ENCODE measurements around the gene ARID3C.

ARID3C gene, protein sequence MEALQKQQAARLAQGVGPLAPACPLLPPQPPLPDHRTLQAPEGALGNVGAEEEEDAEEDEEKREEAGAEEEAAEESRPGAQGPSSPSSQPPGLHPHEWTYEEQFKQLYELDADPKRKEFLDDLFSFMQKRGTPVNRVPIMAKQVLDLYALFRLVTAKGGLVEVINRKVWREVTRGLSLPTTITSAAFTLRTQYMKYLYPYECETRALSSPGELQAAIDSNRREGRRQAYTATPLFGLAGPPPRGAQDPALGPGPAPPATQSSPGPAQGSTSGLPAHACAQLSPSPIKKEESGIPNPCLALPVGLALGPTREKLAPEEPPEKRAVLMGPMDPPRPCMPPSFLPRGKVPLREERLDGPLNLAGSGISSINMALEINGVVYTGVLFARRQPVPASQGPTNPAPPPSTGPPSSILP

DNA sequence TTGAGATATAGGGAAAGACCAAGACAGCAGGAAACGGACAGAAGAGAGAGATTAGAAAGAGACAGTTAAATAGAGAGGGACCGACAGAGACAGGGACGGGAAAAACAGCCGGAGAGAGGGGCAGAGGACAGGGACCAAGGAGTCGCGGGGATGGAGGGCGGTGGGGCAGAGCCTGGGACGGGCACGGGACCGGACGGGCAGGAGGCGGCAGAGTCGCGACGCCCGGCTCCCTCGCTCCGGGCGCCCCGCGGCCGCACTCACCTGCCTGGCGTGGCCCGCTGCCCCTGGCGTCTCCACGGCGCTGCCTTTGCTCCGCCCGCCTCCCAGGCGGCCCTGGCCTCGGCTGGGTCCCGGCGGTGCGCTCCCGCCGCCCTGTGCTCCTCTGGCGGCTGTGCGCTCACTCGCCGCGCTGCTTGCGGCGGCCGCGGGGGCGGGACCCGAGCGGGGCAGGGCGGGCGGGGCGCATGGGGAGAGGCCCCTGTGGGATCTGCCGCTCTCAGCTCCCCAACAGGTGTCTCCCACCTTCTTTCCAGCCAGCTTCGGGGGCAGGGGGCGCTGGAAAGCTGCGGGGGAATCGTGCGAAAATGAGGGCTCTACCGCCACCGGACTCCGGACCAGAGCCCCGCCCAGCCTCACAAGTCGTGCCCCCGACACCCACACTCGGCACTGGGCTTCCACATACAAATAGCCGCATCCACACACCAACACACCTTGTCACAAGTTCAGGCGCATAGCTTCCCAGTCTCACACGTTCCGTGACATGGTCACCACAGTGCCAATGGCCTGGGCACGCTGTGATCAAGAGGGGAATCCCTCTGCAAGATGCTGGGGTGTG lies at the start of gene ARID3C:
TSS of gene ARID3C (minus strand) at position 411 of the 835 bp plus-strand sequence. CDS start 1,052 bp downstream, outside the sequence.
- no peak for FAIRE-seq
- no peak for TF ChIP-seq POLR2A (IDR thresholded peaks at IDR 0.05; ENCODE audit: low read depth, low read length)

DNA sequence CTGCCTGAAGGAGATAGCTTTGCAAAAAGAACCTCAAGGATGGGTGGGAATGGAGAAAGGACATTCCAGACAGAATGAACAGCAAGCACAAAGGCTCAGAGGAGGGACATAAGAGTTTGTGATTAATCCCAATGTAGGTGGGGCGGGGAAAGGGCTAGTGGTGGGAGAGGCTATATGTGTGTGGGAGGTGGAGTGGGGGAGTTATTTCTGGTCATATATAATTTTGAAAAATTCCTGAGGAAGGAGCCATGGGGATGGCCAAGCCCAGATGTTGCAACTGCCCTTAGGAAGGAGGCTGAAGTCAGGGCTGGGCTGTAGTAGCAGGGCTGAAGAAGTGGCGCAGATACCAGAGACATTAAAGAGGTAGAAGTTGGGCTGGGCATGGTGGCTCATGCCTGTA lies 47.0 kb upstream of the ARID3C start:
- DNase-seq (ENCODE audit: insufficient read length, low spot score) (no peak), FAIRE-seq (no peak)
- no peak for TF ChIP-seq POLR2A (IDR thresholded peaks at IDR 0.05; ENCODE audit: low read depth, low read length)

More for the DNA sequence above, at the start of gene ARID3C:
- DNase-seq (ENCODE audit: insufficient read length, low spot score) = no peak

DNA sequence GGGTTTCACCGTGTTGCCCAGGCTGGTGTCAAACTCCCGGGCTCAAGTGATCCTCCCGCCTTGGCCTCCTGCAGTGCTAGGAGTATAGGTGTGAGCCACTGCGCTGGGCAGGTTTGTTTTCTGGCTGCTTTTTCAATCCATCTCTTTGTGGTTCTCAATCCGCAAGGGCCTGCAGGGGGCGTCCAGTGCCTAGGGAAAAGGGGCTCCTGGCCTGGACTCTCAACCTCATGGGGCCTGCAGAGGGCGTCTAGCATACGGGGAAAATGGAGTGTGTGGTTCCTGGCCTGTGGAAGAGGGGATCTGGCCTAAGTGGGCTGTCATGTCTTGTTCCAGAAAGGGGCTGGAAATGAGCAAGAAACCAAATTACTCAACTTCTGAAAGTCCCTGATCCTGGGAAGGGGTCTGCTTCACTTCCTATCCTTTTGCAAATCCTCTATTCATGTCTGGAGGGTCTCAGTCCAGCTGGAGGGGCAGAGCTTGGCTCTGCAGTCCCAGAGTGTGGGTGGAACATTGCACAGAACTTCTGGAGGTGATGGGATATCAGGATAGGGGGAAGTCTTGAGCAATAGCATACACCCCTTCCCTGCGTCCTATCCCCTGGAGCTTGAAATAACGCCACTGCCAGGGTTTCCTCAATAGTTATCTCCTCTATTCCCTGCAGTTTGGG lies 46.3 kb upstream of the ARID3C start:
- TF ChIP-seq POLR2A (IDR thresholded peaks at IDR 0.05; ENCODE audit: low read depth, low read length) = no peak
- no peak for DNase-seq (ENCODE audit: insufficient read length, low spot score)
- FAIRE-seq = no peak

DNA sequence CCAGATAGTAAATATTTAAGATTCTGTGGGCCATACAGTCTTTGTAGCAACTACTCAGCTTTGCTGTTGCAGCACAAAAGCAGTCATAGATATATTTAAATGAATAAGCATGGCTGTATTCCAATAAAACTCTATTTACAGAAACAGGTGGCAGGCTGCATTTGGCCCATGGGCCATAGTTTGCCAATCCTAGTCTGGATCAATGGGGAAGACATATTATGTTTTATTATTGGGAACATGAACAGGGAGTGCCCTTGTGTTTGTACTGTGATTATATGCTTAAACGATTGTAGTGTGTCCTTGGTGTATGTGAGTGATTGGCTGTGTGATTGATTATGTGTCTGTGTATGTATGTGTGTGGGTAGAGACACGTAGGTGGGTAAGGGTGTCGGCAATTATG lies 45.6 kb upstream of the ARID3C start:
- DNase-seq (ENCODE audit: insufficient read length, low spot score) = no peak
- TF ChIP-seq POLR2A (IDR thresholded peaks at IDR 0.05; ENCODE audit: low read depth, low read length) = no peak
- FAIRE-seq = no peak

DNA sequence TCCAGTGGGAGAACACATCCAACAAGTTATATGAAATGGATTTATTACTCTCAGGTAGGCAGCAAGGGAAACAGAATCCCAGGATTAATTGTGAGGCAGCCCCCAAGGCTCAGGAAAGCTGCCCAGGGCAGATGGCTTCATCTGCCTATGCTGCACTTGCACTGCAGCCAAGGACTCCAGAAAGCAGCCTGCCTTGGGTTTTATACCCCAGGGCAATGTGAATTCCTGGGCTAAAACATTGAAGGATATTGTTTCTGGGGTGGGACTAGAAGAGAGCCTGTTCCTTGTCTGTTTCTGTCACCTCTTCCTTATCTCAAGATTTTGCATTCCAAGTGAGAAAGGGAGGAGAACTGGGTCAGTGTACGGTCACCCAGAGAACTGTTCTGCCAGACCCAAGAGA lies 42.4 kb upstream of the ARID3C start:
- TF ChIP-seq POLR2A (IDR thresholded peaks at IDR 0.05; ENCODE audit: low read depth, low read length) = no peak
- DNase-seq (ENCODE audit: insufficient read length, low spot score) = no peak
- FAIRE-seq = no peak

DNA sequence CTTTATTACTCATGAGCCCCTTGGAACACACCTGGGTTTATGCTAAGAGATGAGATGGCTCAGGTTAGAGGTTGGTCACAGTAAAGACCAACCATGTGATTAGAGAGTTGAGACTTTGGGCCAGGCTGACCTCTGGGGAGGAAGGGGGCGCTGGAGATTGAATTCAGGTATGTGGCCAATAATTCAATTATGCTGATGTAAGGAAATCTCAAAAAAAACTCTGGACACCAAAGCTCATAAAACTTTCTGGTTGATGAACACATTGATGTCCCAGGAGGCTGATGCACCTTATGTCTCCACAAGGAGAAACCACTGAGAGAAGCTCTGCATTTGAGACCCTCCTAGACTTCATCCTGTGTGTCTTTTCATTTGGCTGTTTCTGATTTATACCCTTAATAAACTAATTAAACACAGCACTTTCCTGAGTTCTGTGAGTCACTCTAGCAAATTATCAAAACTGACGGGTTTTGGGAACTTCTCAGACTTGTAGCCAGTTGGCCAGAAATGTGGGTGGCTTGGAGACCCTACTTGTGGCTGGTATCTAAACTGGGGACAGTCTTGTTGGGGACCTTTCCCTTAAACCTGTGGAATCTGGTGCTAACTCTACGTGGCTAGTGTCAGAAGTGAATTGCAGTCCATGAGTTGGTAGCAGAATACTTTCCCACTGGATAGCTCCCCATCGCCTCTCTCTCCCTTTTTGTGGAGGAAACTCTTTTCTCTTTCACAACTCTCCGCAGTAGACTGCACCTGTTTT lies 41.1 kb upstream of the ARID3C start:
- DNase-seq (ENCODE audit: insufficient read length, low spot score) = no peak
- no peak for TF ChIP-seq POLR2A (IDR thresholded peaks at IDR 0.05; ENCODE audit: low read depth, low read length)
- no peak for FAIRE-seq

DNA sequence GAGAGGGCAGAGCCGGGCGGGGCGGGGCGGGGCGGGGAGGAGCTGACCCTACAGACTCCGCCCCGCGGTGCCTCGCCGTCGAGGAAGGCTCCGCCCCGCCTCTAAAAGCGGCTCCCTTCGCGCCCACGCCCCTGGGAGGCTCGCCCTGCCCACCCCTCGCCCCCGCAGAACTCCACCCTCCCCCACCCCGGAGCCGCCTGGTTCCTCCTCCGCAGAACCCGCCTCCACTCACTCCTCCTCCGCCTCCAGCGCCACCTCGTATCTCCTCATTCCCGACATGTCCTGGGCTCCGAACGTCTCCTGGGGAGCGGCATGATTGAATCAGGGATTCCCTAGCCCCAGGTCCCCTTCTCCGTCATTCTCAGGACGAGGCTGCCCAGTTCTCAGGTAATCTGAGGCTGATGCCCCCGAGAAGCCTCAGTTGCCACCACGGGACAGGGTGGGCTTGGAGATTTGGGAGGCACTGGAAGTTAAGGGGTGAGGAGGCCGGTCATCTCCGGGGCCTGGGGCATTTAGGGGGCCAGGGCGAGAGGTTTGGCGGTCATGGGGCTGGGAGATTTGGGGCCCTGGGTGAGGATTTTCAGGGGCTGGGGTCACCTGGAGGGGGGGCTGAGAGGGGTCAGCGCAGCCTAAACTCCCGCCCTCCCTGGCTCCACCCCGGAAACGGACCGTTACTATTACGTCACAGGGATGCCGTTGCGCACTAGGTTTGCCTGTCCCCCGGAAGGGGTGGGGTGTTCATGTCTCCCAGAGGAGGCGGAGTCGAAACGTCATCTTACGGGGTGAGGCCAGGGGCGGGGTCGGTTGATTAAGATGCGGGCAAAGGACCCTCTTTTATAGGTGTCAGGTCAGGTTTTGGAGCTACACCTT lies 36.8 kb upstream of the ARID3C start:
- DNase-seq (ENCODE audit: insufficient read length, low spot score) = peak; percentile 77
- TF ChIP-seq POLR2A (IDR thresholded peaks at IDR 0.05; ENCODE audit: low read depth, low read length) = peak; percentile 74

DNA sequence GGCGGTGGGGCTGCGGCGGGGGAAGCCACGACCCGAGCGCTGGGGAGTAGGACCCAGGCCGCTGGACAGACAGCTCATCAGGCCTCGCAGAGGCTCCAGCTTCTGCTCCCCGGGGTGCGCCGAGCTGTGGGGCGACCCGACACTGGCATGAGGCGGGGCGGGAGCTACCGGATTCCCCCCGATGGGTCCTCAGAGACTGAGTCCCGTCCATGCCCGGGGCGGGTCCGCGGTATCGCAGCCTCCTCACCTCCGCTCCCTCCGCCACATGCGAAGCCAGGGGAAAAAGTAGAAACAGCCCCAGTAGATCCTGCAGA lies 36.2 kb upstream of the ARID3C start:
- no peak for FAIRE-seq
- no peak for TF ChIP-seq POLR2A (IDR thresholded peaks at IDR 0.05; ENCODE audit: low read depth, low read length)
- DNase-seq (ENCODE audit: insufficient read length, low spot score) = no peak

More for the DNA sequence above, 36.8 kb upstream of the ARID3C start:
- peak; percentile 80 for FAIRE-seq

DNA sequence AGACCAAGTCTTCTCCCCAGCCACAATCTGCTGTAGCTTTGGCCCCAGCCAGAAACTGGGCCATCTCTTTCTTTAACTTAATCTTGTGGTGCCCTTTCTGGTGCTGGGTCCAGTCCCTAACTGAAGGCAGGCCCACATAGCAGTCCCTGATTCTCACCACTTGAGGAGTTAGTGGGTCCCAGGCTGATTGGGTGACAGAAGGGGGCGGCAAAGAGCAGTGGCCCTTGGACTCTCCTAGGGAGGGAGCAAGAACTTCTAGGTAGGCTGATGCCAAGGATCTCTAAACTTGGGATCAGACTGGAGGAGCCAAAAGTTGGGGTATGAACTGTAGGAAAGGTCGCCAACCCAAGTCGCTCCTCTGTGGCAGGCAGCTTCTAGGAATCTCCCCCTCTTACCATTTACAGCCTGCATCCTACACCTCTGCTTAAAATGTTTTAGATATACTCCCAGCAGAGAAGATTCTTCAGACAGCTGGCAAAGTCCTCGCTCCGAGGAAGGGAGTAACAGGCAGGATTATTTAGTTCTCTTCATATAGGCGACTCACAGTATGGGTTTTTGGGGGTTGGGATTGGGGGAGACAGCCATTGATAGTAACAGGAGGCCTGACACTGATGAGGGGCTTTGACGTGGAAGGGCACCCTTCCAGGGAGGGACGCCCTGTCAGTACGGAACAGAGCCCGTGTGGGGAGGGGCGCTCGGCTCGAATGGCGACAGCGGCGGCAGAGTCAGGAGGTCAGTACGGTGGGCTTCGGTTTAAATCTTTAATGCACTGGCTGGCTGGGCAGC lies 35.6 kb upstream of the ARID3C start:
- TF ChIP-seq POLR2A (IDR thresholded peaks at IDR 0.05; ENCODE audit: low read depth, low read length) = no peak
- FAIRE-seq = no peak
- DNase-seq (ENCODE audit: insufficient read length, low spot score) = peak; percentile 45

DNA sequence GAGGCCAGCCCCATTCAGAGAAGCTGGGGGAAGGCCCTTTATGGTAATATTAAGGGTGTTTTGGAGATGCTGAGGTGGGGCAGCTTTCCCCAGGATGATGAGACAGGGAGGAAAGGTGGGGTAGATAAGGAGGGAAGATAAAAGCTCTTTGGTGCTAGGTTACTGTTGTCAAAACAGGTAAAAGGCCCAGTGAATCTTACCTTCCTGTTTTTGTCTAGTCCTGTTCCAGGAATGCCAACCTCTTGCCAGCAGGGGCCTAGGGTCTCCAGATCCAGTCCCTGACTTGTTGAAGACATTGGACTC lies 34.4 kb upstream of the ARID3C start:
- no peak for DNase-seq (ENCODE audit: insufficient read length, low spot score)
- FAIRE-seq = no peak
- no peak for TF ChIP-seq POLR2A (IDR thresholded peaks at IDR 0.05; ENCODE audit: low read depth, low read length)

DNA sequence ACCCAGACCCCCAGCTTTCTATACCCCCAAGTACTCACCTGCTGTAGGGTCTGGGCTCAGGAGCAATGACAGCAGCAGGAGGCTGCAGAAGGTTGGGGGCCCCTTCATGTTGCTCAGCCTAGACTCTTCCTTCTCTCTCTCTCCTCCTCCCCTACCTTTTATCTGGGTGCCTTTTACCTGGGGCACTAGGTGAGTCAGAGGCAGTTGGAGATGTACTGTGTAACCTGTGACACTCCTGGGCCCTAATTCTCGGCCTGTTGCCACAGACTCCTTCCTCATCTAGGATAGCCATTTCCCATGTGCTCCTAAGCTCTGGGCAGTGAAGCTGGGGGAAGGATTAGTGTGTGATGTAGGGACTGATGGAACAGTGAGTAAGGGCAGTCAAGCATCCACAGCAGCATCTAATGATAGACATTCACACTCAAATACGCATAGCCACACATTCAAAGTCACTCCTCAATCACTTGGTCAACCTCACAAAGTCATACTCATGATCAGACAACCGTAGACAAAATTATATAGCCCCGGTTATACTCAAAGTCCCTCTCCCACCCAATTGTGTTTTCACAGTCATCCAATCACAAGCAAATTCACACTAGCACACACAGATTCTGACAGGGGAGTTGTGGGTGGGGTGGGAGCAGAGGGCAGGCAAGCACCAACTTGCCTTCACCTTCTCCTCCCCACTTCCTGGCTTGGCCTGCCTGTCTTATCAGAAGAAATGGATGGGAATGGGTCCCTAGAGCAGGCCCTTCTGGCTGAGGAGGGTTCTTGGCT lies 33.8 kb upstream of the ARID3C start, which contains the start of gene CCL27:
TSS of gene CCL27 (minus strand) at position 132 of the 777 bp plus-strand sequence. CDS start at position 108, 24 bp downstream.
- FAIRE-seq (no peak), DNase-seq (ENCODE audit: insufficient read length, low spot score) (no peak)
- no peak for TF ChIP-seq POLR2A (IDR thresholded peaks at IDR 0.05; ENCODE audit: low read depth, low read length)
